ENCODE results near the gene TNIK.

TNIK gene

DNA sequence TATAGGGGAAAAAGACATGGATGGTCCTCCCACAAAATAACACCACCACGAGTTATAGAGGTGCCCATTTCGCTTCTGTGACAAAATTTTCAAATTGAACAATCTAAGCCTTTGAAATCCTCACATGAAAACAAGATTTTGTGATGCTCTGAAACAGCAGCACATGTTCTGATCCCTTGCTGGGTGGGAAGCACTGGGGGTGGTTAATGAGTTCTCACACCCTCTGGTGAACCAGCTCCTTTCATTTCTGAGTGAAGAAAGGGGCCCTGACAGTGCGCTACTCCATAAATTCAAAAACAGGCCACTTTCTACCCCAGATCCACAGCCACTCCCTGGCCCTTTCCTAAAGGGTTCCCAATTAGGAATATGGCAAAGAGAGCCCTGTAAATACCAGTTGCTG, 129.3 kb downstream of the TNIK start:
- DNase-seq (ENCODE audit: low spot score), result no peak
- TF ChIP-seq, protein P1, sequence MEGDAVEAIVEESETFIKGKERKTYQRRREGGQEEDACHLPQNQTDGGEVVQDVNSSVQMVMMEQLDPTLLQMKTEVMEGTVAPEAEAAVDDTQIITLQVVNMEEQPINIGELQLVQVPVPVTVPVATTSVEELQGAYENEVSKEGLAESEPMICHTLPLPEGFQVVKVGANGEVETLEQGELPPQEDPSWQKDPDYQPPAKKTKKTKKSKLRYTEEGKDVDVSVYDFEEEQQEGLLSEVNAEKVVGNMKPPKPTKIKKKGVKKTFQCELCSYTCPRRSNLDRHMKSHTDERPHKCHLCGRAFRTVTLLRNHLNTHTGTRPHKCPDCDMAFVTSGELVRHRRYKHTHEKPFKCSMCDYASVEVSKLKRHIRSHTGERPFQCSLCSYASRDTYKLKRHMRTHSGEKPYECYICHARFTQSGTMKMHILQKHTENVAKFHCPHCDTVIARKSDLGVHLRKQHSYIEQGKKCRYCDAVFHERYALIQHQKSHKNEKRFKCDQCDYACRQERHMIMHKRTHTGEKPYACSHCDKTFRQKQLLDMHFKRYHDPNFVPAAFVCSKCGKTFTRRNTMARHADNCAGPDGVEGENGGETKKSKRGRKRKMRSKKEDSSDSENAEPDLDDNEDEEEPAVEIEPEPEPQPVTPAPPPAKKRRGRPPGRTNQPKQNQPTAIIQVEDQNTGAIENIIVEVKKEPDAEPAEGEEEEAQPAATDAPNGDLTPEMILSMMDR (IDR thresholded peaks at IDR 0.05; ENCODE audit: extremely low read depth, insufficient read depth, missing control alignments), result no peak
- in situ Hi-C loops (cut with MboI; ENCODE audit: low pct_unique_long_range_greater_than_20kb, low sequenced_read_pairs, unreplicated experiment), result no loop called here

DNA sequence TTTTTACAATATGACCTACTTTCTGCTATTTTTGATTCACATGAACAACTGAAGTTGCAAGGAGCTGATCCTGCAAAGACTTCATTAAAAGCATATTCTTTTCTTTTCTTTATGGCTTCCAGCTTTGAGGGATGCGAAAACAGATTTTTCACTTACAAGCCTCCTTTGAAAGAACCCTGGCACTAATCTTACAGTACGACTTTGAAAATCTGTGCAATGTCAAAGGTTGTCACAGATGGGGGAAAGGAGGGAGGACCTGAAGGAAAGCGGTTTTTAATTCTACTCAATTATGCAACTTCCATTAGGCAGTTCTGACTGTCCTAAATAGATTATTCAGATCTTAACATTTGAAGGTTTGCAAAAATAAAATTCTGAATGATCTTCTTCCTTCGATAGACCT, 130.5 kb downstream of the TNIK start:
- in situ Hi-C loops (cut with MboI; ENCODE audit: low pct_unique_long_range_greater_than_20kb, low sequenced_read_pairs, unreplicated experiment), result no loop called here
- TF ChIP-seq, protein P1 (IDR thresholded peaks at IDR 0.05; ENCODE audit: extremely low read depth, insufficient read depth, missing control alignments), result no peak
- DNase-seq (ENCODE audit: low spot score), result no peak

DNA sequence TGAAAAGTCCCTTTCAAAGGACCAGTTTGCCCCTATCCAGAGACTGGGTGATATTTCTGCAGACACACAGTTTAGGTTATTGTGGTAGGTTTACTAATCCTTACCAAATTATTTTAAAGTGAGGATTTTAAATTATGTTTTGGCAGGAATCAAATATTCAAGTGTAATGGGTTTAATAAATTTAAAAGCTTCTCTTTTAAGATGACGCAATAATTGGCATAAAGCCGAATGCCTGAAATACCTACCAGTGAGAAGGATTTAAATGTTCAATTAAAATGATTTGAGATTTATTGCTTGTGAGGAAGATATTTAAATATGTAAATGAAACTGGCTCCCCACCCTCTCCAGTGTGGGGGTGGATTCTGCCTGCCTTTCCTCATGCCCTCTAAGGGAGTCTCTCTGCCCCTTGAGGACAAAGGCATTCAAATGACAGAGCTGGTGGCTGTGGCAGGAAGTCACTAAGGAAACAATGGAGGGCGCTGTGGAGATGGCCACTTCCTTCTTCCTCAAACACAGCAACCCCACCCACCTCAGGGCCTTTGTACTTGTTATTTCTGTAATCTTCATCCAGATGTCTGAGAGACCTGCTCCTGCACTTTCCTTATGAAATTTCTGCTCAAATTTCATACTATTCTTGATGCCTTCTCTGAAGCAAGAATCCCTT, 131.7 kb downstream of the TNIK start:
- TF ChIP-seq, protein P1 (IDR thresholded peaks at IDR 0.05; ENCODE audit: extremely low read depth, insufficient read depth, missing control alignments), result no peak

DNA sequence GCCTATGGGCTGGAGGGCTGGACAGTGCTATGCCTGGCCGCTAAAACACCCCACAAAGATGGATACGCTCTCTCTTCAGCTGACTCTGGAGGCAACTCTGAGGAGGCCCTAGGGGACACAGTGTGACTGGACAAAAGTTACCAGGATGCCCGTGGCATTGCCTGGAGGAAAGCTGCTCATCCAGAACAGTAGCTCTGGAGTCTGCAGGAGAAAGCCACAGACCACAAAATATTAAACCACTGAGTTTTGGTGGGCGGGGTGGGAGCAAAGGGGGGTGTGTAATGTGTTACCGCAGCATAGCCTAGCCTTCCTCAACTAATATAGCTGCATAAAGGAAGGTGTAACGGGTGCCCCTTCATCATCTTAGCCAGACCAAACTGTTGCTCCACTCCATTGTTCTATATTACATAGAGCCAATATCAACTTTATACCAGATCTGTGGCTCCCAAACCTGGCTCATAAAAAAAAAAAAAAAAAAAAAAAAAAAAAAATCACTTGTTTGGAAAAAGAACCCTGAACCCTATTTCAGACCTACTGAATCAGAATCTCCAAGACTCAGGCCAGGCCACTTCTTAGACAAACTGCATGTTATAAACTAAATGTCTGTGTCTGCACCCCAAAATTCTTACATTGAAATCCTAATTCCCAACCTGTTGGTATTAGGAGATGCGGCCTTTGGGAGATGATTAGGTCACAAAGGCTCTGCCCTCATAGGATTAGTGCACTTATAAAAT, 132.6 kb downstream of the TNIK start:
- no peak for DNase-seq (ENCODE audit: low spot score)
- in situ Hi-C loops (cut with MboI; ENCODE audit: low pct_unique_long_range_greater_than_20kb, low sequenced_read_pairs, unreplicated experiment), result no loop called here

More for the DNA sequence above, 131.7 kb downstream of the TNIK start:
- in situ Hi-C loops (cut with MboI; ENCODE audit: low pct_unique_long_range_greater_than_20kb, low sequenced_read_pairs, unreplicated experiment), result no loop called here
- DNase-seq (ENCODE audit: low spot score), result no peak

DNA sequence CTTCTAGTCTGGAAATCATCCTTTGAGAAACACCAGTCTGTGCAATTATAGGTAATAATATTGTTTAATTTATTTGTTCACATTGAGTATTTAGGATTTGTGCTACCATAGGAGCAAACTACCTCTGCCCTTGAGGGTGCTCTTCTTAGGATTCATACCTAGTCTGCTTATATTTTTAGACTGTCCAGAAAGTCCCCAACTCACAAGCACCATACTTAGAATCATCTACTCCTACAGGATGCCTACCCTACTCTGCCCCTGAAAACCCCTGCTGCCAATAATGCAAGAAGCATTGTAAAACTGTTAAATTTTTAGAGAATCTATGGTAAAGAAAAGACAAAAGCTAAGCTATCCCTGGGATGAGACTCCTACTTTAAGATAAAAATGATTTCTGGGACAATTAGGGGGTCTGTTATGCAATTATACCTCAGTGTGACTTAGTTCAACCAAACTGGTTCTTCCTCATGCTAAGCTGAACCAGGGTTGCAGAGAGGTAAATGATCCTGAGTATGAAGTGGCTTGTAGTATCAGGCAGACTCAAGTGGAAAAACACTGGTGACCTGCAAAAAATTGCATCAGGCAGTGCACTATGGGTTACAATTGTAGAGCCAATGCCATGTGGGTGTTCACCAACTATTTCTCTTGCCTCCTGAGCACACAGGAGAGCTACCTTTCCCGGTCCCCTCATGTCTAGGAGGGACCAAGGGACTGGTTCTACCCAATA, 133.3 kb downstream of the TNIK start:
- in situ Hi-C loops (cut with MboI; ENCODE audit: low pct_unique_long_range_greater_than_20kb, low sequenced_read_pairs, unreplicated experiment), result no loop called here
- DNase-seq (ENCODE audit: low spot score), result no peak
- TF ChIP-seq, protein P1 (IDR thresholded peaks at IDR 0.05; ENCODE audit: extremely low read depth, insufficient read depth, missing control alignments), result no peak

More for the DNA sequence above, 132.6 kb downstream of the TNIK start:
- TF ChIP-seq, protein P1 (IDR thresholded peaks at IDR 0.05; ENCODE audit: extremely low read depth, insufficient read depth, missing control alignments), result no peak

DNA sequence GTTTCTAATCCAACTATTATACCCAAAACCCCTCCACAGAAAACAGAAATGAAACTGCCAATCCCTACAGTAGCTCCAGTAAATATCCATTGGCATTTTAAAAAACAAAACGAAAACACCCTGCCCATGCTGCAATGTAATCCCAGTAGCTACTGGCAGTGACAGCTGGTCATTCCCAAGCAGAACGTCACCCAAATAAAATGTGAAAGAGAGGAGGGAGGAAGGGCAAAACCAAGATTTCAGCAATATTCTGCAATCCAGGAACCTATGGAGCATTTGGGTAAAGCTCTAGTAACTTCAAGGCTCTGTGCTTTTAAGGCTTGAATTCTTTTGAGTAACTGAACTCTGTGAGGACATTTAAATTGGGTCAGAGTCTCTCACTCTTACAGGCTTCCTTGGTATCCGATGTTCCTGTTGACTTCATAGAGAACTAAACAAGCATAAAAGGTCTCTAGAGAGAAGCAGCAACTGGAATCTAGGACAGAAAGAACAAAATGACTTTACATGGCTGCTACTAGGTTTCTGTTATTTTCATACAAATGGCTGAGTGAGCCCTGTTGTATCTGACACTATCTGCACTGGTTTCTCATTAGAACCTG, 136.2 kb downstream of the TNIK start:
- in situ Hi-C loops (cut with MboI; ENCODE audit: low pct_unique_long_range_greater_than_20kb, low sequenced_read_pairs, unreplicated experiment), result no loop called here
- TF ChIP-seq, protein P1 (IDR thresholded peaks at IDR 0.05; ENCODE audit: extremely low read depth, insufficient read depth, missing control alignments), result no peak
- no peak for DNase-seq (ENCODE audit: low spot score)
